Peyer's patch (tissue), 4 donors: ENCODE results near the gene ATOSA.

Source experiments
- POLR2A ChIP-seq, 2 donors: fragments of 450-650 bp; IDR thresholded peaks; one replicate each; pipeline ENCODE4 v1.5.1; 2017; ENCODE audit warnings: antibody characterized with exemption in 2 of 2, mild to moderate bottlenecking in 2 of 2, moderate library complexity in 2 of 2
- TF ChIP-seq, protein P1 (sequence below), 6 experiments: fragments of 450-650 bp in 4 of 6; fragments of 200-600 bp in 2 of 6; sonication (generic) in 1 of 6; IDR thresholded peaks; one replicate each; pipeline ENCODE4 v1.5.1; 2017 to 2019; ENCODE audit warnings: antibody characterized with exemption in 6 of 6, mild to moderate bottlenecking in 3 of 6, moderate library complexity in 1 of 6

- TF ChIP-seq, protein P1, sequence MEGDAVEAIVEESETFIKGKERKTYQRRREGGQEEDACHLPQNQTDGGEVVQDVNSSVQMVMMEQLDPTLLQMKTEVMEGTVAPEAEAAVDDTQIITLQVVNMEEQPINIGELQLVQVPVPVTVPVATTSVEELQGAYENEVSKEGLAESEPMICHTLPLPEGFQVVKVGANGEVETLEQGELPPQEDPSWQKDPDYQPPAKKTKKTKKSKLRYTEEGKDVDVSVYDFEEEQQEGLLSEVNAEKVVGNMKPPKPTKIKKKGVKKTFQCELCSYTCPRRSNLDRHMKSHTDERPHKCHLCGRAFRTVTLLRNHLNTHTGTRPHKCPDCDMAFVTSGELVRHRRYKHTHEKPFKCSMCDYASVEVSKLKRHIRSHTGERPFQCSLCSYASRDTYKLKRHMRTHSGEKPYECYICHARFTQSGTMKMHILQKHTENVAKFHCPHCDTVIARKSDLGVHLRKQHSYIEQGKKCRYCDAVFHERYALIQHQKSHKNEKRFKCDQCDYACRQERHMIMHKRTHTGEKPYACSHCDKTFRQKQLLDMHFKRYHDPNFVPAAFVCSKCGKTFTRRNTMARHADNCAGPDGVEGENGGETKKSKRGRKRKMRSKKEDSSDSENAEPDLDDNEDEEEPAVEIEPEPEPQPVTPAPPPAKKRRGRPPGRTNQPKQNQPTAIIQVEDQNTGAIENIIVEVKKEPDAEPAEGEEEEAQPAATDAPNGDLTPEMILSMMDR (IDR thresholded peaks at IDR 0.05): no peak
- no peak for TF ChIP-seq POLR2A (IDR thresholded peaks at IDR 0.05)
Observed at GRCh38 chr15:52636459-52636858, 42.7 kb downstream of the ATOSA start.
